Activated CD8-positive, alpha-beta memory T cell treated with anti-CD3 and anti-CD28 coated beads, Interleukin-2, amount 50 U/mL, for 4 hours (primary cell): ENCODE results near the gene CRNKL1.

Experiments used
- DNase-seq: peaks from one replicate; pipeline ENCODE4 v3.0.0-alpha.2; 2020

Gene CRNKL1

DNA sequence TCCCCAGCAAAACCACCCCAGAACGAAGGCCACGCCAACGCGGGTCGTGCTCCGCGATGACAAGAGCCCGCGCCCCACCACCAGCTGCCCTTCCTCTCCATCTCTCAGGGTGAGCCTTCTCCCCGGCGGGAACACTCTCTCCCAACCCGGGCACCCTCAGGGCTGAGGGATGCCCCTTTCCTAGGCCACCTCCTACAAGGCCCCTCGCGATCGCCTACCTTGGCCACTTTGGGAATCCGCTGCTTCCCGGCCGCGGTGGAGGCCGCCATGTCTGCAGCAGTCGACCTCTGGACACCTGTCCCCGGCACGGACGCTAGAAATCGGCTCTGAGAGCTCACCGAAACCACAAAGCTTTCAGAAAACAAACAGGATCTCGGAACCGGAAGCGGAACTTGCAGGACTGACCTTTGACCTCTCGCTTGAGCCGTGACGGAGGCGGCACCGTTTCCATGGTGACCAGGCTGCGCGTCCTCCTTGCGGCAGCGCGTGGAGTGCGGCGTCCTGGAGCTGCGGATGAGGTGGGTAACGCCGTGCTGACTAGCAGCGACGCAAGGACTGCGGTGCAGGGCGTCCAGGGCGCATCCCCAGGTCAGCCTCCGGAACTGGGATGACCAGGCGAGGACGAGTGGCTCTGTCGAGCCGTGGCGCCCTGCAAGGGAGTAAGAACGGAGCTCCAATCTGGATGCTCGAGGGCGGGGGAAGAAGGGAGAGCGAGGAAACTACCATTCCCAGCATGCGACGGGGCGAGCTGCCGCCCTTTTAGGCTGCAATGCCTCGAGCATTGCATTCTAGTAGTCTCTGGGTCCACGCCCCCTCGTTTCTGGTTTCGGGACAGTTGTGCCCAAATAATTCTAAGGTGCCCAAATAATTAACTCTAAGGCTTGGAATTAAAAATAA is at the start of gene CRNKL1, which contains the start of gene CFAP61:
TSS of gene CRNKL1 (minus strand) at position 393 of the 897 bp plus-strand sequence. CDS start at position 269, 124 bp downstream.
TSS of gene CFAP61 (plus strand) at position 459 of the 897 bp plus-strand sequence. CDS start 4,122 bp downstream, outside the sequence.
- peak; percentile 96 for DNase-seq

DNA sequence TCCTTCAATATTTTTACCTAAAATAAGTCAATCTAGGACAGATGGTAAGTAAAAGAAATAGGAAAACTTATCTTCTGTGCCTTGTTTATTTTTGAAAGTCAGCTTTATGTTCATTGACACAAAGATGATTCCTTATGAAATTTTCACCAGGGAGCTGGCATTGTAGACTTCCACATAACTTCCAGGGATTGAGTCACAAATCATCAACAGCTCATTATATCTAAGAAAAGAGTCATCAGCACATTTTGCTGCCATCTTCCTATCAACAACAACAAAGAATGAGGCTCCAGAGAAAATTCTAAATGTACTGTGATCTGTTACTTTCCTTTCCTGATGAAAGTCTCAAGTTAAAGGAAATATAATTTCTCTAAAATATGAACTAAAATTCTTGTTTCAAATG is 48.6 kb upstream of the CRNKL1 start:
- DNase-seq = no peak

DNA sequence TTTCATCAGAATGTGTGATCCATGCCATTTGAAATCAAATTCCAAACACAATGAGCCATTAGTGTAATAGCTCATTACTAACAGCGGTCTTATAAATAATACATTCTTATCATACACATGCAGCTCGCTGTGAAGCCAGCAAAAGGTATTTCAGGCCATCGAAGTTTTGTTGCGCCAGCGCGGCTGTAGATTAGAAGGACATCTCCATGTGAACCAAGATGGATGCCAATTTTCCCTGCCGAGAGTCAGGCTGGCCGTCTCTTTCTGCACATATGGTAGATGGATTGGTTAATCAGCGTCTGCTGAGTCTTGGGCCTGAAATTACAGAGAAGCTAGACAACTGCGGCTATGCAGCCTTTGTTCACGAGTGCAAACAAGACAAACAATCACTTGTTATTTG is 44.2 kb upstream of the CRNKL1 start:
- DNase-seq = no peak

DNA sequence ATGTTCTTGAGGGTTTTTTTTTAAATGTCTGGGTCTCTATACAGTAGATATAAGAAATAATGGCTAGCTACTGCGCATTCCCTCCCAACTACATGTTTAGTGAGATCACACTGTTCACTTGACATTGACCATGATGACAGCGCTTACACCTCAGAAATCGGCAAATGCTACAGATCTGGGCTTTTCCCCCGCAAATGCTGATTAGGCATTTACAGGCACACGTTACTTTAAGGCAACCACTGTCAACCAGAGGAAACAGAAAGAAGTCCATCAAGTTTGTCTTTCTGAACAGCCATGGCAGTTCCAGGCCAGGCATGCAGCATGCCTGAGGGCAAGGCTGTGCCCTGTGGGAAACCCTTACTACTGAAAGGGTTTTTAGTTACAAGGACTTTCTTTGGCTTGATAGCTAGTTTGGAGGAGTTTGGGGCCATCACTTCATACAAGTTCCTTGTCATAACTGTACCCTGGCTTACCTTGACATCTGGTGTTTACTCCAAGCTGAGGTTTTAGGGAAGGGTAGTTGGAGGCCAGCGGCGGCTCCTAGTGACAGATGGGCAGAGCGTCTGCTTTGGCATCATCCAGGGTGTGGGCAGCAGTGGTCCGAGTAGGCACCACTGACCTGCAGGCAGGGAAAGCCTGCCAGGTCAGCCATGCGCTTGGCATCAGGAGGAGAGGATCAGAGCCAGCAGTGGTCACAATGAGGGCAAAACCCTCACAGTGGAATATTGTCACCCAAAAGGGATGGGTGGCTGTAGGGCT is 43.0 kb upstream of the CRNKL1 start:
- DNase-seq = no peak

DNA sequence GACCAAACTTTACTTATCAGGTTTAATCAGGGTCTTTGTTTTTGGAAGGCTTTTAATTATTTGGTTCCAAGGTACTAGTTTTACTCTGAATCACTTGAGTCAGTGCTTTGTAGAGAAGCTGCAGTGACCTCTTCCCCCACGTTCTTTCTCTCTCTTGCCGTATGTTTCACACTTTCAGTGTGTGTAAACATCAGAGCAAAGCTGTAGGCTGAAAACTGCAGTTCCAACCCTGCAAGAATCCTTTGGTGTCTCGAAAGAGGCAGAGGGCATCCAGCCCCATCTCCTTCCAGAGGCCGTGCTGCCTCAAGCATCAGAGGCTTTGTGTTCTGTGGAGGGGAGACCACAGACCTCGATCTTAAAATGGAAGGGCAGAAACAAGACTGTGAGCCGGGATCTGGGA is 42.1 kb upstream of the CRNKL1 start:
- DNase-seq = no peak

DNA sequence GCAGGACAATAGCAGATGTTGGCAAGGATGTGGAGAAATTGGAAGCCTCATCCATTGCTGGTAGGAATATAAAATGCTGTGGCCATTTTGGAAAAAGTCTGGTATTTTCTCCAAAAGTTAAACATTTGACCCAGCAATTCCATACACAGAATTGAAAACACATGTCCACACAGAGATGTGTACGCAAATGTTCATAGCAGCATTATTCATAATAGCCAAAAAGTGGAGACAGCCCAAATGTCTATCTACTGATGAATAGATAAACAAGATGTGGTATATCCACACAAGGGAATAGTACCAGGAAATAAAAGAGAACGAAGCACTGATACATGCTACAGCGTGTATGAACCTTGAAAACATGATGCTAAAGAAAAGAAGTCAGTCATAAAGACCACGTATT is 40.6 kb upstream of the CRNKL1 start:
- DNase-seq = no peak

DNA sequence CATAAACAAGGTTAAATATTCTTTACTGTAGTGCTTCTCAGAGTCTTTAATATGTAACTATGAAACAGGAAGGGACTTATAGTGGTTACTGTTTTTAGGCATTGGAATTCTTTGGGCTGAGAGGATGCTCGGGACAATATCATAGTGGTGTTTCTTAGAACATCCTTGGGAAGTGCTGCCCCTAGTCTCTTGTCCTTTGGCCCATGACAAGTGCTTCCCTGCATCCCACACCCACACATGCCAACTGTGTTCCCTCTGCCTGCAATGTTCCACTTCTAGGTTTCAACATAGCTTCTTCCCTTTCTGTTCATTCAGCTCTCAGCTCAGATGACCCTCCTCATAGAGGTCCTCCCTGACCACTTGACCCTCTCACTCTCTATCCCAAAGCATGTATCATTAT is 37.7 kb upstream of the CRNKL1 start:
- no peak for DNase-seq

DNA sequence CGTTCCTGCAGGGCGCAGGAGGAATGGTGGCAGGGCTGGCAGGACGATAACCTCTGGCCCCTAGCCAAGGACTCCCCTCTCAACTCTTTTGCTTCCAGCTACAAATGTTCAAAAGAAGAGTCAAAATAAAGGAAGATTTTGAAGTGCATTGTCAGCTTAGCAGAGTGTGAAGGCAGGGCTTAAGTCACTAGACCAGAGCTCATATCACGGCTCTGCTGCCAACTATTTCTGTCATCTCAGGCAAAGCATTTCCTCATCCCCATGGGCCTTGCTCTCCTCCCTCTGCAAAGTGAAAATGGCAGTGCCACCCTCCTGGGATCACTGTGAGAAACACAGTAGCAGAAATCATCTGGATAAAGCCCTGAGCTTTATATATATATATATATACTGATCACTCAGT is 36.8 kb upstream of the CRNKL1 start:
- no peak for DNase-seq

DNA sequence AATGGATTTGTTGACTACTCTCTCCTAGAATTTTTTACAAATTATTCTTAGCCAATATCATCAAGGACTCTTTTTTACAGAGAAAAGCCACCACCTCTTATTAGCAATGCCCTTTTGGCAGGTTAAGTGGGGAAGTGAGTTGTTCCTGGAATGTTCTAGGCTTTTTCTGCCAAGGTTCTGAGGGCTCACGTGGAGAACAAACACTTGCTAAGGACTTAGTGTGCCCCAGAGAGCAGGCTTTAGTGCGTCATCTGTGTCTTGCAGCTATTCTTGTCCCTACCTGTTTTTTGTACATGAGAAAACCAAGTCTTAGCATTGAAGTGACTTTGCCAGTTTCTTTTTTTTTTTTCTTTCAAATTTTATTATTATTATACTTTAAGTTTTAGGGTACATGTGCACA is 33.5 kb upstream of the CRNKL1 start:
- no peak for DNase-seq

DNA sequence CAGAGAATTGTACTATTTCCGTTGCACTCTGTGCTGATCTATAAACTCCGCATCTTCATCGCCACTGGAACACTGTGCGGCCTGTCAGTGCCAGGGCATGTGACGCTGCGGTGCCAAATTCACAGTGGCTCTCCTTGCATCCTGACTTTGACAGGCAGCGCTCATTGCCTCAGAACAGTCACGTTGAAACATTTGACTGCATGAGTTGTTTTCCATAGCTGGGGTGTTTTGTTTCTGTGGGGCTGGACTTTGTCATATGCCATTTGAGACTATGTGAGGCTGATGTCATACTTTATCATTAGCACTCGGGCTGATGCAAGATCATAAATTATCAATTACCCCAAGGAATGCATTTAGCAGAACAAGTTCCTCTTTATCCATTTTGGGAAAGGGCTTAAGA is 32.8 kb upstream of the CRNKL1 start:
- DNase-seq = no peak

DNA sequence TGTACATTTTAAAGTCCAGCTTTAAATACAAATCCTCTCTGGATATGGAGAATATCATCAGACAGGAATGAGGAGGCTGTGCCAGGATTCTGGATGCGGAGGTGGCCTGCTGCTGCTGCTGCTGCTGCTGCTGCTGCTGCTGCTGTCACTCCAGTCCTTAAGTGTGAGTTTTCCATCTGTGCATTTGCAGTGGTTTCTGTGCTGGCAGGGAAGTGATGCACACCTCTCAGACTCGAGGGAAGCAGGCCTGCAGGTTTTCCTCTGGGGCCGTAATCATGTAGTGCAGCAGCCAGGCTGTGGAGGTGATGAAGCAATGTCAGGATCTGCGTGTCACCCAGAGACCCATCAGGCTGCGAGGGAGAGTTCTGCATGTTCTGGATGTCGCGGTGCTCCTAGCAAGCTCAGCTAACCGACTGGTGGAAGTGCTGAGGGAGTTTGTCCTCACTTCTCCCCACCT is 32.1 kb upstream of the CRNKL1 start:
- no peak for DNase-seq

DNA sequence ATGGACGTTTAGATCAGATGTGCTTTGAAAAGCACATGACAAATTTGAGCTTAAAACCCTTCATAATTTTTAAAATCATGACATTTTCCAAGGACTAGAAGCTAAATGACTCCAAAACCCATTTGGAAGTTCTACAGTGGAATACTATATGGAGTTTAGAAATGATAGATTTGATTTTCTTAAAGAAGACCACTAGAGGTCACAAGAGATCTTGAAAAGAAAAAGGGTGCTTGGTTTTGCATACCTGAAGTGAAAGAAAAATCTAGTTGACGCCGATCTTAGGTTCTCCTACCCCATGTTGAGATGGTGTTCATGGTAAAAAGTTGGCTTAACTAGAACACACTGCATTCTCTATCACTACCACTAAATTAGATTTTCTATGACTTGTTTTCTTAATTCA is 31.5 kb upstream of the CRNKL1 start:
- DNase-seq = no peak

DNA sequence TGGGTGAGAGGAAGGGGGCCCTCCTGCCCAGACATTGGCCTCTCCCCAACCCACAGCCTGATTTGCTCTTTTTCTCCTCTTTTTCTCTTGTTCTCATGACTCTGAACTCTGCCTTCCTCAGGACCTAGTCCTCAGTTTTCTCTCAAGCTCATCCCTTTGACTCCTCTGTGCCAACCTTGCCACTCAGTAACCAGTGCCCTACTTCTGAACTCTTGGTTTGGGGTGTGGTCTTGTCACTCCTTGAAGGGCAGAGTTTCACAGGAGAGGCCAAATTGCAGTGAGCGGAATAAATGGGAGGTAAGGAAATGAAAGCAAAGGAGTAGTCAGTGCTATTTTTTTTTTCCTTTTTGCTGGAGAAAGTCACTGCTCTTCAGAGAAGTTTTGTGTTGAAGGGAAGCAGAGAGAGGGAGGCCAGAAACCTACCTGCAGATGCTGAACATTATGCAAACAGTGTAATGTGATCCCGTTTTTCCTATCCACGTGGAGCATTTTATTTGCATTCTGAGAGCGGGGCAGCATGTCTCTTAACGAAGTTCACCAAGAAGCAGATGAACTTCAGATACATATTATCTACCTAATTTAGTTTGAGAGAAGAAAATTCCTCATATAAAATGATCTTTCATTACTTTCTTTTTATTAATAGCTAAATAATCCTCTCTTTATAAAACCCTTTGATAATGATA is 27.0 kb upstream of the CRNKL1 start:
- DNase-seq = no peak

DNA sequence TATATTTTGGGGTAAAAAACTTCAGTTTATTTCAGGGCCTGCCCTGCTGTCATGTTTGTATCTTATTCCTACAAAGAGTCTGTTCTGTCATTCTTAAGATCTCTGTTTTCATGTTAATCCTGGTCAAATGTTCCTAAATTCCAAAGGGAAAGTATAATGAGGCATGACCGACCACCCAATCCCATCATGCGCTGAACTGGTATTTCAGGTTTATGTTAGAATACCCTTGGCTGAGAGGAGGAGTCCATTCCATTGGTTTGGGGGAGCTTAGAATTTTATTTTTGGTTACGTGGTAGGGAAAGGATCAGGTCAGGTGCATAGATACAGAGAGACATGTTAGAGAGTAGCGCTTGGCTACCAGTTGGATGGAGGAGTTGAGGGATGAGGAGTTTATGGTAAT is 25.8 kb upstream of the CRNKL1 start:
- DNase-seq = no peak

DNA sequence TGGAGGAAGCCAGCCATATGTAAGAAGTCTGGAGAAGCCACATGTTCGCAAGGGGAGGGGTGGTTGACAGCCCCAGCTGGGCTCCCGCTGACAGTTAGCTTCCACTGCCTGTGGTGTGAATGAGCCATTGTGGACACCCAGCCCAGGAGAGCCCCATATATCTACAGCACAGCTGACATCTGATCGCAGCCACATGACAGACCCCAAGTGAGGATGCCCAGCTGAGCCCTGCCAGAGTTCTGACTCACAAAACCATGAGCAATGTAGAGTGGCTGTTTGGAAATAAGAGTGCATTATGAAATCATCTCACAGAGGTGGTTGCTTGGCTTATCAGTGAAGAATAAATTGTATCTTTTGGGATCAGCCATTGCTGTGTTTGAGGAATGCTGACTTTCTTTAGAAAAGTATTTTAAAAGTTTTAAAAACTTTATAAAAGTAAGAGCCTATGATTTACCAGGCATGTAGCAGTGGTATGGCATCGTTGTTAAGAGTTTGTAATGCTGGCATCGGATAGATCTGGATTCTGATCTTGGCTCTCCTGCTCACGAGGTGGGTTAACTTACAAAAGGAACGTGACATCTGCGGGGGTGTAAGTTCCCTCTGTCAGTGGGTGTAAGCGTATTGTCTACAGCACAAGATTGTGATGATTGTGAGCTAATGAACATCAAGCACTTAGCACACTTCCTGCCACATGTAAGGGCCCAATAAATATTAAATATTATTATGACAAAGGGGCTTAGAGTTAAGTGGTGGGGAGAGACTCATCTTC is 24.2 kb upstream of the CRNKL1 start:
- DNase-seq = no peak

DNA sequence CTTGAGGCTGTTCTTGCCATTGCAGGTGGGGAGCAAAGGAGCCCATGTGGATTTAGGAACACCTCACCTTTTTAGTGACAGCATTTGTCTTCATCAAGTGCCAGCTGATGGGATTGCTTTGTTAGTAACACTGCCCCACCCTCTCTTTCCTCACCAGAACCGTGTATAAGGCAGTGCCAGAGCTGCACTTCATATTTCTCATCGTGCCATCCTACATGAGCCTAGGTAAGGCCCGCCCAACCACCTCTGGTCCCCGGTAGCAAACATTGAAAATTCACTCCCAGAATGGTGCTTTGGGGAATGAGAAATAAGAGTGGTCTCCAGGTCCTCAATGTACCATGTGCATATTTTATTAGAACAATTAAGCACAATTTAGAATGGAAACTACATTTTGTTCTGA is 22.8 kb upstream of the CRNKL1 start:
- no peak for DNase-seq

DNA sequence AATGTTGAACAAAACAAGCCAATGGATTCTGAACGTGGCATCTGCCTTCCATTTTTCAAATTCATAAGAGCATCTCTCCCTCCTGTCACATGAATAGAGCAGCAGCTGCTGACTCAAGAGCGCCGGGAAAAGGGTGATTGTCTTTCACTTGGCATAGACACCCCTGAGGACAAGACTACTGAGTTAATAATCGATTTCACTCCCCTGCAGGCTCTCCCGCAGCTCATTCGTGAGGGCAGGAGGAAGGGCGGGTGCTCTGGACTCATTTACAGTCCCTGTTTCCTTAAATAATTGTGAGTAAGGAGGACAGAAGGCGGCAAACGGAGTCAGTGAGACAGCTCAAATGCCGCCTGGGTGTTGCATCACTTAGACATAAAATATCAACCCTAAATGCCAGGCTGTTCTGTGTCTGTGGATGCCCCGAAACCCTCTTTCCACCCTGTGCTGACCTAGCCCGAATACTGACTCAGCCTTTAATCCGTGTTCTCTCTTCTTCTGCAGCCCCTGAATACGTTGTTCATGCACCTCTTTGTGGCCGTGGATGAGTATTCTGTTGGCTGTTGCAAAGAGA is 21.6 kb upstream of the CRNKL1 start:
- DNase-seq = no peak

DNA sequence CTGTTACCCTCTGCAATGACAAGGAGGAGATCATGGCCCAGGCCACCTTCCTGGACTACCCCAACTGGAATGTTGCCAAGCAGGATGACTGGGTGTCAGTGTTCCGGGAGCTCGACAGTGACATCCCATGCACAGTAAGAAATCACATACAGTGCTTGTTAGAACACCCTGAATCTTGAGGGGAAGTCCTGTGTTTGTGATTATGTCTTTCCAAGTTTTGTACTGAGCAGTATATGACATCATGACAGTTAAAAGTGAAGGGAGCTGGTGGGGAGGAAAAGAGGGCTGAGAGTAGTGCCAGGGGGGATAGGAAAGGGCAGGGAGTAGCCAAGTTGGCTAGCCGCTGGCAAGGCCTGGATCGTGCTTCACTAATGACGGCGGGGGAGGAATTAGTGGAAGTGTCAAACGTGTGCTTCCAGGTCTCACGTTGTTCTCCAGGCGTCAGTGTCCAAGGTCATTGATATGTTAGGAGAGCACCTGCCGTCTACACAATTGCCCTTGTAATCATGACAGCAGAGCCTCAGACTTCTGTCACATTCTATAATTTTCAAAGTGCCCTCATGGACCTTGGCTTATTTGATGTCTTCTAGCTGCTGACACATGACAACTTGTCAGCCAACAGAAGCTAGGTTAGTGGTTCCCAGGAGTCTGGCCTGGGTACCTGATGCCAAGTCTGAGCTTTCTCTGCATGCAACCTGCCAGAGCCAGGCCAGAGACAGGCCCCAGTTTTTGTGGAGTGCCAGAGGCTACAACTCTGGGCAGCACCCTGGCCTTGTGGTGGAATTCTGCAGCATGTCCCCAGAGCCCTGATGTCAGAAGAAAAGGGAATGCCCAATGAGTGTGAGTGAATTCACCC is 18.8 kb upstream of the CRNKL1 start:
- no peak for DNase-seq

DNA sequence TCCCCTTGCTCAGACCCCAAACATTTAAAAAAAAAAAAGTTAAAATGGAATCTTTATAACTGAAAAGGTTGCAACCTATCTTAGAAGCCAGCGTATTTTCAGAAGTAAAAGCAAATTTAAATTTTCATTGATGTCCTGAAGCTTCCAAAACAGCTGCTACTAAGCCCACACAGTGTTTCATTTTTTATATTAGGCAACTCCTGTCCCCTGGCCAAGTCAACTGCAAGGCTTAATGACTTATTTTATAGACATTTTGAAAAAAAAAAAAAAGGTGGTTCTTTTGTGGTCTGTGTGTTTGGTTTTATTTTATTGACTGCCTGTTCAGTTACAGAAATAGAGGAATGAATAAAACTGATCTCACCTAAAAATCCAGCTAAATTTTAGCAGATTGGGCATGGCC is 13.1 kb upstream of the CRNKL1 start:
- DNase-seq = no peak

DNA sequence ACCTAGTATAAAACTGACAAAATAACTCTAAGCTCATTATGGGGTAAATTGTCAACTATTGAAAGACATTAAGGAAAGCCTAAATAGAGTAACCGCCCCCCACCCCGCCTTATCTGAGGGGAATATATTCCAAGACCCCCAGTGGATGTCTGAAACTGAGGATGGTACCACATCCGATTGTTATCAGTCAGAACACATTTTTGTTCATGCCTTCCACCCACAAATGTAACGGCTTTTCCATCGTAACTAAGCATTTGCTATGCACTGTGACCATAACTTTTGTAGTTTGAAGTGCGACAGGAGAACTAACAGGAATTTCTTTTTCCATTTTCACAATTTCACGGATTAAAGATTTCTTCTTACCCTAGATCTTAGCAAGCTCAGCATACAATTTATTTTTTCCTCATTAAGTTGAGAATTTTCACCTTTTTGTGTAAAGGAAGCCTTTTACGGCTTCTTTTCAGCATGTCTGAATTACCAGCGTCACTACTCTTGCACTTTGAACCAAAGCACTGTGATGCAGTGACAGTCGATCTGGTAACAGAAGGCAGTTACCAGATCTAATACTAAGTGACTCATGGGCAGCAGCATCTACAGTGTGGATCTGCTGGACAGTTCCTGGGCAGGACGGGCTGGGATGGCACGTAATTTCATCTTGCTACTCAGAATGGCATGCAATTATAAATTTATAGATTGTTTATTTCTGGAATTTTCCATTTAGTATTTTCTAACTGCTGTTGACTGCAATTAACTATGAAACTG is 11.9 kb upstream of the CRNKL1 start:
- no peak for DNase-seq
